Middle frontal gyrus (tissue), 1 donor: ENCODE results near the gene USP47.

Source experiments
- DNase-seq: peaks from one replicate; pipeline ENCODE4 v3.0.0-alpha.2; 2015; ENCODE audit warnings: low spot score; ENCODE audit errors: extremely low spot score

The USP47 gene, protein sequence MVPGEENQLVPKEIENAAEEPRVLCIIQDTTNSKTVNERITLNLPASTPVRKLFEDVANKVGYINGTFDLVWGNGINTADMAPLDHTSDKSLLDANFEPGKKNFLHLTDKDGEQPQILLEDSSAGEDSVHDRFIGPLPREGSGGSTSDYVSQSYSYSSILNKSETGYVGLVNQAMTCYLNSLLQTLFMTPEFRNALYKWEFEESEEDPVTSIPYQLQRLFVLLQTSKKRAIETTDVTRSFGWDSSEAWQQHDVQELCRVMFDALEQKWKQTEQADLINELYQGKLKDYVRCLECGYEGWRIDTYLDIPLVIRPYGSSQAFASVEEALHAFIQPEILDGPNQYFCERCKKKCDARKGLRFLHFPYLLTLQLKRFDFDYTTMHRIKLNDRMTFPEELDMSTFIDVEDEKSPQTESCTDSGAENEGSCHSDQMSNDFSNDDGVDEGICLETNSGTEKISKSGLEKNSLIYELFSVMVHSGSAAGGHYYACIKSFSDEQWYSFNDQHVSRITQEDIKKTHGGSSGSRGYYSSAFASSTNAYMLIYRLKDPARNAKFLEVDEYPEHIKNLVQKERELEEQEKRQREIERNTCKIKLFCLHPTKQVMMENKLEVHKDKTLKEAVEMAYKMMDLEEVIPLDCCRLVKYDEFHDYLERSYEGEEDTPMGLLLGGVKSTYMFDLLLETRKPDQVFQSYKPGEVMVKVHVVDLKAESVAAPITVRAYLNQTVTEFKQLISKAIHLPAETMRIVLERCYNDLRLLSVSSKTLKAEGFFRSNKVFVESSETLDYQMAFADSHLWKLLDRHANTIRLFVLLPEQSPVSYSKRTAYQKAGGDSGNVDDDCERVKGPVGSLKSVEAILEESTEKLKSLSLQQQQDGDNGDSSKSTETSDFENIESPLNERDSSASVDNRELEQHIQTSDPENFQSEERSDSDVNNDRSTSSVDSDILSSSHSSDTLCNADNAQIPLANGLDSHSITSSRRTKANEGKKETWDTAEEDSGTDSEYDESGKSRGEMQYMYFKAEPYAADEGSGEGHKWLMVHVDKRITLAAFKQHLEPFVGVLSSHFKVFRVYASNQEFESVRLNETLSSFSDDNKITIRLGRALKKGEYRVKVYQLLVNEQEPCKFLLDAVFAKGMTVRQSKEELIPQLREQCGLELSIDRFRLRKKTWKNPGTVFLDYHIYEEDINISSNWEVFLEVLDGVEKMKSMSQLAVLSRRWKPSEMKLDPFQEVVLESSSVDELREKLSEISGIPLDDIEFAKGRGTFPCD (N-terminal part only)

DNA sequence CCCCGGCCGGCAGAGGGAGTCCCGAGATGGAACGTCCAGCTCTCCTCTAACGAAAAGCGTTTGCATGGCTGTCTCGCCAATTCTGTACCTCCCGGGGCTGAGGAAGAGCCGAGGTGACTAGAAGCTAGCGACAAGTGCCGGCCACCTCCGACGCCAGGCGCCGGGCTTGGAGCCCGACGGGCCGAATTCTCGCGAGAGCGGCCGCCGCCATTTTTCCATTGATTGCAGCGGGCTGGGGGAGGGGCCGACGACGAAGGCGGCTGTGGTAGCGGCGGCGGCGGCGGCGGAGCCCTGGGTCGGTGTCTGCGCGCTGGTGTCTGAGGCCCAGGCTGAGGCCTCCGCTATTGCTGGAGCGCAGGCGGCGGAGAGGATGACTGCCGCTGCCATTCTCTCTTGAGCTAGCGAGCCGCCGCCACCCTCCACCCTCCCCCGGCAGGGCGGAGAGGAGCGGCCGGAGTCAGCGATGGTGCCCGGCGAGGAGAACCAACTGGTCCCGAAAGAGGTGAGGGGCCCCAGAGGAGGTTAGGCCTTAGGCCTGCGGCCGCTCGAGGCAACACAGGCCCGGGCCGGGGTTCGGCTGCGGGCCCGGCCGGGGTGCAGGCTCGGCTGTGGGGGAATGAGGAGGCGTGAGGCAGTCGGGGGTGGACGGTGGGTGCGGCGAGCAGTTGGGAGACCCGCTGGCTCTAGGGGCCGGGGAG, at the start of gene USP47:
Gene USP47, plus strand, starts transcription at position 250 of the 698 bp plus-strand sequence. Its CDS starts 214 bp downstream, at position 464.
- DNase-seq = peak; percentile 83

DNA sequence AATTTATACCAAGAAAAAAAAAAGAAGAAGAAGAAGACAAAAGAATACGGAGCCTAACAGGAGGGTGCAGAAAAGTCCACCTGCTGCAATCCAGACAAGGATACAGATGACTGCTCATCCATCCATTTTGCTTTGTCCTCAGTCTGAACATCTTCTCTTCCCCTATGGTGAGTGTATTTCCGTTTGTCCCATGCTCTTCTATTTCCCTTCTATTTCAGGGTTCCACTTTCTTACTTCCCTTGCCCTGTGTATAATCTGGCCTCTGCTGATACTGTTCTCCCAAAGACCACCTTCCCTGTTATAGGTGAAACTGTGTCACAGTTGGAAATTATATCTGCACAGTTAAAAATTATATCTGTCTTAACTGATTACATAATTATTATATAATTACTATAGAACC, 48.7 kb upstream of the USP47 start:
- DNase-seq = no peak

DNA sequence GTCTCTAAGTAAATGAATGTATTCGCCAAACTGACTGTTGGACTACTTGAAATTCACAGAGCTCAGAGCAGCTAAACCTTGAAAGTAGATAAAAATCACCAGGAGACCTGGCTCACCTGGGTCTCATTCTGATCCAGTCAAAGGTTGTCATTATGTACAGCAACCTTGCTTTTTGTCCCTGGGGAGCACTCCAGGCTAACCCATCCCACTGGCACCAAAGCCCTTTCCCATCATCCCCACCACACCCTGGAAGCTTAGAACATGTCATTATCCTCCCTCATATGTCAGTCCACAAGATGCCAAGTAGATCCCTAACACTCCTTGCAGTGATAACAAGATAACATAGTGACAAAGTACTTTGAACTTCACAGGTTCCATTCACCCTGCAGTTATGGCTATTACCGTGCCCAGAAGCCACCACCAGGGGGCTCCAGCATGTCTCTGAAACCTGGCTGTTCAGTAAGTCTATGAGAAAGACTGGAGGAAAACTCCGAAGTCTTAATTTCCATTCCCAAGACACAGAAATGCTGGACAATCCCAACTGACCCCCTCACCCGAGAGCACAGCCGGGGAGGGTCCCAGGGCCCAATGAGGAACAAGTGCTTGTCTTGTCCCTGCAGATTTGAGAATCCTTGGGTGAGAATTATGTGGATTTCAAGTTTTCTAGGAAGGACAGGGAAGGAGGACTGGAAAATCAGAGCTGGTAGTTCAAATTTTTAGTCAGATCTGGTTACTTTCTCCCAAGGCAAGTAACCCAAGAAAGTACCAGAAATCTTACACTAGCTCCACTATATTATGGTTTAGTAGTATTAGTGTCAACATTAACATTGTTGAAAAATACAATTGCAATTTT, 43.0 kb upstream of the USP47 start:
- no peak for DNase-seq

GRCh38 chr11:11805228-11805627, 36.5 kb upstream of the USP47 start:
- no peak for DNase-seq

GRCh38 chr11:11806074-11806473, 35.7 kb upstream of the USP47 start:
- DNase-seq = no peak

GRCh38 chr11:11806586-11806985, 35.2 kb upstream of the USP47 start:
- peak; percentile 43 for DNase-seq

GRCh38 chr11:11807811-11808782, 33.7 kb upstream of the USP47 start:
- no peak for DNase-seq

DNA sequence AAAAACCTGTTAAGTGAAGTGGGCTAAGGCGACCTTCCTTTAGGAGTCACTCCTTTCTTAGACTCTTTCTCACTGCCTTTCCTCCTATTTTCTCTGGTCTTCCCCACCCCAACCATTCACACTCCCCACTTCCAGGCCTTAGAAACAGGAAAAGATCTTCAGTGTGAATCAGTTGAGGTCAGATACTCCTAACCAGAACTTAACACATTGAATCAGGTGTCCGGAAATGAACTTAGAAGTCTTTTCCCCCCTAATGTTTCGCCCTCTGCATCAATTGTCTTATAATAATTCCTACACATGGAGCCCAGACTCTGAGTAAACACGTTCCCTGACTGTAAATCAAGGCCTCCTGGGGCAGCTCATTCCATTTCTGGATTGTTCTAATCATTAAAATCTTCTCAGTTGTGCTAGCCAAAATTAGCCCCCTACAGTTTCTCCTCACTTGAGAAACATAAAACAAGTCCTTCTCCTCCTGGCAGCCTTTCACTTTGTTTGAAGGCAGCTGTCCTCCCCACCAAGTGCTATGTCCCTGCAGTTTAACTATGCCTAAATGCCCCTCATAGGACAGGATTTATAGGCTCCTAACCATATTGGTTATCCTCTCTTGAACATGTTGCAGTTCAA, 32.7 kb upstream of the USP47 start:
- no peak for DNase-seq

DNA sequence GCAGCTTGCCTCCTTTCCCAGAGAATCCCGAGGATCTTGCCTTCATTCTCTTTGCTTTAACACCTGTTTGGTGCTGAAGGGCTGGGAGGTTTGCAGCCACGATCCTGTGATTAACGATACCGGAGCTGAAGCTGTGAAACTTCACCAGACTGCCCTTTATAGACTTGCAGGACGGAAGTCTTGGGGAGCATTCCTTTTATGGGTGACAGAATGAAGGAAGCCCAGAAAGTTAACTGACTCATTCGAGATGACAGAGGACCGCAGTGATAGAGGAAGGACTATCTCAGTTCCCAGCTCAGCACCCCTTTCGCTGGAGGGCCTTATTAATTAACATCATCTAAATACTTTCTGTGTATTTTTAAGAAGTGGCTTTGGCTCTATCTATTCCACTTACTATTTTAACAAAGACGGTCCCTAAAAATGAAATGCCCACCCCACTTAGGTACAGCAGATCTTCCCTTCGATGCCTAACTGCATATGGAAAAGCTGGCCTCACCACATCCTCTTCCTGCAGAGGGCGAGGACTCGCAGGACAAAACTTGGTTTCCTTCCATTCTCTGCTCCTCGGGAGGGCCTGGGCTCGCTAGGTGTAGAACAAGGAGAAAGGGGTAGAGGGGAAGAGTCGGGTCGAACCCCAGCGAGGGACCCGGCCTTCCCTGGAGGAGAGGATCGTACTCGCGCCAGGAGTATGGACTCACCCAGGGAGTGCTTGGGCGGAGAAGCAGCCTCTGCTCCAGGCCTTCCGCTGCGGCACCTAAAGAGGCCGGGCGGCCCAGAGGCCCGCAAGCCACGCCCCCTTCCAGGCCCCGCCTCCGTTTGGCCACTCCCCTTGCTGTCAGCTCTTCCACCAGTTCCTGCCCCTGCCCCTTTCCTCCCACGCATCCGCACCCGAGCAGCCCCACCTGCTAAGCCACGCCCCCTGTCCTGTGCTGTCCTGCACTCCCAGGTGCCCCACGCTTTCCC, 30.7 kb upstream of the USP47 start:
- no peak for DNase-seq

GRCh38 chr11:11813288-11813962, 28.3 kb upstream of the USP47 start:
- no peak for DNase-seq

GRCh38 chr11:11814614-11815452, 26.9 kb upstream of the USP47 start:
- no peak for DNase-seq

DNA sequence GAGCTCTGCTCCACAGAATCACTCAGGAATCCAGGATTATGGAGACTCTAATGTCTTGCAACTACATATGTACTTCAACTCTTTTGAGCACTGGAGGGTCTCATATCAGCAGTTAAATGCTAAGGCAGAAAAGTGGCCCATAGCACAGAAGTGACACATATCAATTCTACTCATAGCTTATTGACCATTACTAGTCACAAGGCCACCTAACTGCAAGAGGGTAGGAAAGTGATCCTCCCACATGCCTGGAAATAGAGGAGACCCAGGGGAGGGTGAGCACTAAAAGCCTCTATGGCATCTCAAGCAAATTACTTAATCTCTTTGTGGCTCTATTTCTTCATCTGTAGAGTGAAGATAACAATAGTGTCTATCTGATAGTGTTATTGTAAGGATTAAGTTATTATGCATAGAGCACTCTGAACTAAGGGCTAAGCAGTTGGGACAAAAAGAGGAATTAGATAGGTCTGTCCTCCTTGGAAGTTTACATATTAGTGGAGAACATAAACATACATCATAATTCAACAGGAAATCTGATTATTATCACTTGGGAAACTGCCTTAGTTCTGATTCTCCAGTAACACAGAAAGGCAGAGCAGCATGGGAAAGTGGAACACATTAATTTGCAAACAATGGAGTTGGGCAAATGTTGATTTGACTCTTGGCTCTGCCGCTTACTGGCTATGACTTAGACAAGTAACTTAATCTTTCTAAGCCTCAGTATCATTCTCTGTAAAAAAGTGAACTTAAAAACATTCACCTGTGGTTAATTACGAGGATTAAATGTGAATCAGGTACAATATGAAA, 25.1 kb upstream of the USP47 start:
- DNase-seq = no peak

- DNase-seq = no peak
These were observed 23.8 kb upstream of the USP47 start for GRCh38 chr11:11817957-11818356.

- DNase-seq = no peak
These were observed 23.1 kb upstream of the USP47 start for GRCh38 chr11:11818529-11819121.
